ENCODE measurements around the gene TMBIM6. TPM values are rescaled to one million over a fixed set of nuclear protein-coding genes. Genes with fewer than 3 reads are reported as not detected.
"Not testable (repeated sequence)": the region's sequence is repeated elsewhere in the genome, so short reads cannot be mapped to it uniquely, and the experiment has no call there.

TMBIM6 gene
- total RNA-seq, 1 experiment from 2014 or later, result 970 TPM

GRCh38 chr12:49717800-49718199, 23.6 kb upstream of the TMBIM6 start:
- DNase-seq (ENCODE audit: low read depth, low spot score); in situ Hi-C loops (cut with HindIII; ENCODE audit: low pct_unique_long_range_greater_than_20kb, low sequenced_read_pairs): not testable (repeated sequence)

- peak; percentile 38 for DNase-seq (ENCODE audit: low read depth, low spot score)
- in situ Hi-C loops (cut with HindIII; ENCODE audit: low pct_unique_long_range_greater_than_20kb, low sequenced_read_pairs), result no loop called here
Observed at GRCh38 chr12:49720214-49720613, 21.1 kb upstream of the TMBIM6 start.

GRCh38 chr12:49721355-49721754, 20.0 kb upstream of the TMBIM6 start:
- DNase-seq (ENCODE audit: low read depth, low spot score); in situ Hi-C loops (cut with HindIII; ENCODE audit: low pct_unique_long_range_greater_than_20kb, low sequenced_read_pairs): not testable (repeated sequence)

- DNase-seq (ENCODE audit: low read depth, low spot score), result no peak
- in situ Hi-C loops (cut with HindIII; ENCODE audit: low pct_unique_long_range_greater_than_20kb, low sequenced_read_pairs), result no loop called here
Observed at GRCh38 chr12:49728446-49728845, 12.9 kb upstream of the TMBIM6 start.

- in situ Hi-C loops (cut with HindIII; ENCODE audit: low pct_unique_long_range_greater_than_20kb, low sequenced_read_pairs), result no loop called here
- no peak for DNase-seq (ENCODE audit: low read depth, low spot score)
Observed at GRCh38 chr12:49730050-49730449, 11.3 kb upstream of the TMBIM6 start.

- DNase-seq (ENCODE audit: low read depth, low spot score), result no peak
- in situ Hi-C loops (cut with HindIII; ENCODE audit: low pct_unique_long_range_greater_than_20kb, low sequenced_read_pairs), result no loop called here
Observed at GRCh38 chr12:49730568-49731101, 10.7 kb upstream of the TMBIM6 start.

GRCh38 chr12:49733219-49734017, 7.9 kb upstream of the TMBIM6 start:
- DNase-seq (ENCODE audit: low read depth, low spot score), result no peak
- in situ Hi-C loops (cut with HindIII; ENCODE audit: low pct_unique_long_range_greater_than_20kb, low sequenced_read_pairs), result no loop called here

GRCh38 chr12:49734900-49735299, 6.5 kb upstream of the TMBIM6 start:
- DNase-seq (ENCODE audit: low read depth, low spot score); in situ Hi-C loops (cut with HindIII; ENCODE audit: low pct_unique_long_range_greater_than_20kb, low sequenced_read_pairs): not testable (repeated sequence)

GRCh38 chr12:49738721-49739120, 2.6 kb upstream of the TMBIM6 start:
- in situ Hi-C loops (cut with HindIII; ENCODE audit: low pct_unique_long_range_greater_than_20kb, low sequenced_read_pairs), result not testable (repeated sequence)
- DNase-seq (ENCODE audit: low read depth, low spot score), result peak; percentile 26

GRCh38 chr12:49740277-49740676, 1.1 kb upstream of the TMBIM6 start:
- DNase-seq (ENCODE audit: low read depth, low spot score); in situ Hi-C loops (cut with HindIII; ENCODE audit: low pct_unique_long_range_greater_than_20kb, low sequenced_read_pairs): not testable (repeated sequence)

- in situ Hi-C loops (cut with HindIII; ENCODE audit: low pct_unique_long_range_greater_than_20kb, low sequenced_read_pairs), result no loop called here
Observed at GRCh38 chr12:49741882-49742620, 694 bp downstream of the TMBIM6 start.

GRCh38 chr12:49744363-49744885, 3.1 kb downstream of the TMBIM6 start:
- DNase-seq (ENCODE audit: low read depth, low spot score), result no peak
- in situ Hi-C loops (cut with HindIII; ENCODE audit: low pct_unique_long_range_greater_than_20kb, low sequenced_read_pairs), result no loop called here

More at GRCh38 chr12:49741882-49742620, 694 bp downstream of the TMBIM6 start:
- DNase-seq (ENCODE audit: low read depth, low spot score), result peak; percentile 80

GRCh38 chr12:49748306-49748705, 6.9 kb downstream of the TMBIM6 start:
- in situ Hi-C loops (cut with HindIII; ENCODE audit: low pct_unique_long_range_greater_than_20kb, low sequenced_read_pairs), result no loop called here
- DNase-seq (ENCODE audit: low read depth, low spot score), result no peak

GRCh38 chr12:49748800-49749199, 7.4 kb downstream of the TMBIM6 start:
- DNase-seq (ENCODE audit: low read depth, low spot score), result no peak
- in situ Hi-C loops (cut with HindIII; ENCODE audit: low pct_unique_long_range_greater_than_20kb, low sequenced_read_pairs), result no loop called here

GRCh38 chr12:49750027-49750995, 9.0 kb downstream of the TMBIM6 start:
- in situ Hi-C loops (cut with HindIII; ENCODE audit: low pct_unique_long_range_greater_than_20kb, low sequenced_read_pairs), result no loop called here
- DNase-seq (ENCODE audit: low read depth, low spot score), result peak; percentile 44

- DNase-seq (ENCODE audit: low read depth, low spot score), result no peak
- in situ Hi-C loops (cut with HindIII; ENCODE audit: low pct_unique_long_range_greater_than_20kb, low sequenced_read_pairs), result no loop called here
Observed at GRCh38 chr12:49750996-49751393, 9.6 kb downstream of the TMBIM6 start.
